HG03439 (cell line): Measurements from ENCODE around the gene CEP85.

Source experiments
- ATAC-seq: cut with Tn5 transposase; IDR thresholded peaks from one replicate; pipeline ENCODE4 v1.9.1; 2021; ENCODE audit warnings: mild to moderate bottlenecking, moderate library complexity; ENCODE audit not compliant: unreplicated experiment

The CEP85 gene

DNA sequence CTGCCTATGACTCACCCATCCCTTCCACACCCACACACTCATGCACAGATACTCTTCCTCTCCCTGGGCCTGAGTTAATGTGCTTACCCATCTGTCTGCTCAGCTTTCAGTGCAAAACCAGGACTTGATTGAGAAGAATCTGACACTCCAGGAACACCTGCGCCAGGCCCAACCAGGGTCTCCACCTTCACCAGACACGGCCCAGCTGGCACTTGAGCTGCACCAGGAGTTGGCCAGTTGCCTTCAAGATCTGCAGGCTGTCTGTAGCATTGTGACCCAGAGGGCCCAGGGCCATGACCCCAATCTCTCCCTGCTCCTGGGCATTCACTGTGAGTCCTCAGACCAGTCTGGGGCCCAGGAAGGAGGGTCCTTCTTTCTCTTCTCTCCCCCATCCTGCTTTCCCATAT, 42.4 kb downstream of the CEP85 start:
- no peak for ATAC-seq

DNA sequence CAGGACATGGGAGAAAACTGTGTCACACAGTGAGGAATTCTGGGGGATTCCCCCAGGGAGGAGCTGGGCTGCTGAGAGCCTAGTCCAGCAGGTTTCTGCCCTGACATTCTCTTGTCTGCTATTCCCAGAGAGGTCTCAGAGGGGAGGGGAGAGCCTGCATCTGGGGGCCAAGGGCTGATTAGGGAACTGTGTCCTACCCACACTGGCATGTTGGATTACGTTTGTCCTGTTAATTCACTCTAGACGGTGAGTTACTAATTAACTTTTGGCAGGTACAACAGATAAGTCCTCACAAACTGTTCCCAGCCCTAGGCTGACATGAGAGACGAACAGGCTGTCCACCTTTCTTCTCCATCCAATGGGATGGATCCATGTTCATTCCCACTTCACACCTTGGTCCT, 43.3 kb downstream of the CEP85 start:
- ATAC-seq, result no peak

GRCh38 chr1:26277719-26278118, 43.7 kb downstream of the CEP85 start:
- no peak for ATAC-seq

- ATAC-seq, result no peak
Observed at GRCh38 chr1:26278303-26278702, 44.3 kb downstream of the CEP85 start.

- ATAC-seq, result no peak
Observed at GRCh38 chr1:26278724-26279455, 44.9 kb downstream of the CEP85 start.

- ATAC-seq, result peak; percentile 62
Observed at GRCh38 chr1:26279456-26280332, 45.7 kb downstream of the CEP85 start, which contains the start of gene SH3BGRL3. Gene SH3BGRL3 (plus strand): TSS chr1:26280086. CDS start chr1:26280156, 70 bp downstream.

GRCh38 chr1:26280333-26281042, 46.5 kb downstream of the CEP85 start:
- ATAC-seq, result no peak

DNA sequence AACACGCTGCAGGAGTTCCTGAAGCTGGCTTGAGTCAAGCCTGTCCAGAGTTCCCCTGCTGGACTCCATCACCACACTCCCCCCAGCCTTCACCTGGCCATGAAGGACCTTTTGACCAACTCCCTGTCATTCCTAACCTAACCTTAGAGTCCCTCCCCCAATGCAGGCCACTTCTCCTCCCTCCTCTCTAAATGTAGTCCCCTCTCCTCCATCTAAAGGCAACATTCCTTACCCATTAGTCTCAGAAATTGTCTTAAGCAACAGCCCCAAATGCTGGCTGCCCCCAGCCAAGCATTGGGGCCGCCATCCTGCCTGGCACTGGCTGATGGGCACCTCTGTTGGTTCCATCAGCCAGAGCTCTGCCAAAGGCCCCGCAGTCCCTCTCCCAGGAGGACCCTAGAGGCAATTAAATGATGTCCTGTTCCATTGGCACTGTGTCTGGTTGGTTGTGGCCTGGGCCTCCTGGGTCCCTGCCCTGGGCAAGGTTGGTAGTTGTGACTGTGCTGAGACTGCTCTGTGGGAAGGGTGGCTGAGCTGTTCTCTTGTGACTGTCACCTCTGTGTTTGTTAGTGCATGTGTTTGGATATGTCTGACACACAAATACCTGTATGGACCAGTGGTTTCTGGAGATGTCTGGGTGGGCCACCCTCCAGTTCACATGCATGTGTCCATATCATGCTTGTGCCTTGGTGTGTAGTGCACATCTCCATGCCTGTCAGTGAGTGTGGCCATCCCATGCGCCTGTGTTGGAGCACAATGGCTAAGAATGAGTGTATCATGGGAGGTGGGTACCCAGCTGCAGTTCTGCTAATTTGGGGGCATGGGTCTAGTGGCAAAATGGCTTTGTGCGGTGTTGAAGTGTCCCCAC, 47.3 kb downstream of the CEP85 start:
- ATAC-seq, result no peak

DNA sequence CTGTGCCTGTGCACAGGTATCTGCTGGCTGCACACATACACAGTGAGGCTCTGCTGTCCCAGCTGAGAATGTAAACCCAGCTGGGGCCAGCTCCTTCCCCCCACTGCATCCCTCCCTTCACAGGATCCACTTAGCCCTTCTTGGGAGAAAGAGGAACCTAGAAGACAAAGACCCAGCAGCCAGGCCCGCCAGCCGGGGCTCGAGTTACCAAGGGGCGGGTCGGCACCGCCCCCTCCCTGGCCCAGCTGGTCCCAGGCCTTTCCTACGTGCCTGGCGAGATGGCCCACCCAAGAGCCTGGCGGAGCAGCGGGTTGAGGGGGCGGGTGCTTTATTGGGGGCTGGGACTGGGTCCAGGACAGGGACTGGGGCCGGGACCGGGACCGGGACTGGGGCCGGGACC, 48.0 kb downstream of the CEP85 start:
- no peak for ATAC-seq

DNA sequence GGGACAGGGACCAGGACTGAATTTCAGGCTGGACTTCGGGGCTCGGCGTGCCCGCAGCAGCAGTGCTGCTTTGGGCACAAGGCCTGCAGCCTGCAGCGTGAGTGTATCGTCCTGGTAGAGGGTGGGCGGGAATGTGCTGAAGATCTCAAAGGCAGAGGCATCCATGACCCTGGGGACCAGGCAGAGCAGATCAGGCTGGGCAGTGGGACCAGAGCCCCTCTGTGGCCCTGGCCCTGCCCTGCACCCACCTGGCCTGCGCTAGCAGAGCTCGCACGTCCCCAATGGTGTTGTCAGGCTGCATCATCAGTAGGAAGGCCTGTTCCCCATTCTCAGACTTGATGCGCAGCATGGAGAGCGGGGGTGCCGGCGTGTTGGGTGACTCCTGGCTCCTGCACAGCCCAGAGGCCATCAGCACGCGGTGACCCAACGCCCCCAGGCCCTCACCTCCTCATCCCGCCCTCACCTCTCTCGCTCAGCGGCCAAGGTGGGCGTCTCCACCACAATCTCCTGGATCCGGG, 48.5 kb downstream of the CEP85 start:
- ATAC-seq, result no peak

DNA sequence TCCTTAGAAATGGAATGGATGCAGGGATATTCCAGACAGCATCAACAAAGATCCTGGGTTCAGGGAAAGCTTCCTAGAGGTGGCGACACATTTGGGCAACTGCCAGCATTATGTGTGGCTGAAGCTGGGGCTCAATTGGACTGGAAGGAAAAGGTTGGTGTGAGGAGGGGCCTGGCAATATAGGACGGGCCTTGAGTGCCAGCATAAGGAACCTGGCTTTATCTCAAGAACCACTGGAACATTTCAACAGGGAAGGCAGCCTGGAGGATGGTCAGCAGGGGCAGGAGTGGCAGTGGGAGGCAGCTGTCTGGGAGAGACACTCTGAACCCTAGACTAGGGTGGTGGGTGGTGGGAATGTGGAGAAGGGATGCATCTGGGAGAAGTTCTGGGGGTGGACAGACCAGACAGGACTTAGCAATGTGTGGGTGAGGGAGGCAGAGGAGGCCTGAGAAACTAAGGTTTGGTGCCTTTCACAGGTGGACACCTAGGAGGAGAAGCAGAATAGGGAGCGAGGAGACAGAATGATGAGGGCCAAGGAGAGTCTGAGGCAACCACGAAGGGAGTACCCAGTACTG, 49.4 kb downstream of the CEP85 start:
- no peak for ATAC-seq

DNA sequence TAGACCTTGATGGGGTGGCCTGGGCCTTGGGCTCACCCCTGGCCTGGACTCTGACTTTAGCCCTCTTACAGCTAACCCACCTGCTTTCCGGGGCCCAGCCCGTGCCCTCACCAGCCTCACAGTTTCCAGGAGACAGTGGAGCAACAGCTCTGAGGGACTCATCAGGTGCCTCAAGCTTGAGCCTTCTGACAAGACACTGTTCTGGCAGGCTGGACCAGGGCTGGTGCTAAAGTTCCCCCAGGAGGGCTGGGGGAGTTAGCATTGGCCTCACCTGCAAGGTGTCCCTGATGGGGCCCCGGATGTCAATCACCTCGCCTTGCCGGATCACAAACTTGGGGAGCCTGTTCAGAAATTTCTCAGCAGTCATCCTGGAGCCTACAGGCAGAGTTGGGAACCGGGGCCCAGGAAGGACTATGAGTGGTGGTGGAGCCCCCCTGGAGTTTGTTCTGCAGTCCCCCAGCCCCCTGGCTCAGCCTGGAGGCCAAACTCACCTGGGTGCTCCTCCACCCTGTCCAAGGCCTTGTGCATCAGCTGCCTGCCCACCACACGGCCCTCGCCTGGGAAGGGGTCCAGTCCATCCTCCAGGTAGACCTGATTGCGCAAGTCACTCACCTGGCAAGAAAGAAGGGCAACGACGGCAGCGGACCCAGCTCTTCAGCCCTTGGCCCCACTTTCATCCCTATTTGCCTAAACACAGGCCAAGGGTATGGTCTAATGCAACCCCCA, 50.0 kb downstream of the CEP85 start:
- ATAC-seq, result no peak

DNA sequence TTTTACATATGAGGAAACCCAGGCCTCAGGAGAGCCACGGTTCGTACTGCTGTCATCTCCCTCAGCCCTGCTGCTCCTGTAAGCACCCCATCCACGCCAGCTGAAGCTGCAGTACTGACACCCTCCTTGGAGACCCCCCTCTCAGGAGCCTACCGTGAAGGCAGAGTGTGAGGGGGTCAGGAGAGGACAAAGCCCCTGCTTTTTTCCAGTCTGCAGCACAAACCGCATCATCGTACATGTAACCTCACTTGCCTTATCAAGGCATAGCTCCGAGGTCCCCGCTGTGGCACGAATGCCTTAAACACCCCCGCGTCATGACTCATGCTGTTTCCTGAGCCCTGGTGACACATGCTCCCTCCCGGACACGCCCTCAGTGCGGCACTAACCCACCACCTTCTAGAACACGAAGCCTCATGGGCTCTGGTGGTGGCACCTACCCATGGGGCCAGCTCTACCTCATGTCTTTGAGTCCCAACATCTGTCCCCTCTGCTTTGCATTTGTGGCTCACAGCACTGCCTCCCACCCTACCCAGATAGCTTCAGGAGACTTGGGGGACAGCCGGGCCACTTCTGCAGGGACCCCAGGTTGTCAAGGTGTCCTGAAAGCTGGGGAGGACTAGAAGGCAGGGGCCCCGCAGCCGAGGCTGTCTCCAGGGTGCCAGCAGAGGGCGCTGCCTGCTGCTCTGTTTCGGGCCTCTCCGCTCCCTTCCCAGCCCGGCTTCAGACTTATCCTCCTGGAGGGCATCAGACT, 50.8 kb downstream of the CEP85 start:
- ATAC-seq, result peak; percentile 37

DNA sequence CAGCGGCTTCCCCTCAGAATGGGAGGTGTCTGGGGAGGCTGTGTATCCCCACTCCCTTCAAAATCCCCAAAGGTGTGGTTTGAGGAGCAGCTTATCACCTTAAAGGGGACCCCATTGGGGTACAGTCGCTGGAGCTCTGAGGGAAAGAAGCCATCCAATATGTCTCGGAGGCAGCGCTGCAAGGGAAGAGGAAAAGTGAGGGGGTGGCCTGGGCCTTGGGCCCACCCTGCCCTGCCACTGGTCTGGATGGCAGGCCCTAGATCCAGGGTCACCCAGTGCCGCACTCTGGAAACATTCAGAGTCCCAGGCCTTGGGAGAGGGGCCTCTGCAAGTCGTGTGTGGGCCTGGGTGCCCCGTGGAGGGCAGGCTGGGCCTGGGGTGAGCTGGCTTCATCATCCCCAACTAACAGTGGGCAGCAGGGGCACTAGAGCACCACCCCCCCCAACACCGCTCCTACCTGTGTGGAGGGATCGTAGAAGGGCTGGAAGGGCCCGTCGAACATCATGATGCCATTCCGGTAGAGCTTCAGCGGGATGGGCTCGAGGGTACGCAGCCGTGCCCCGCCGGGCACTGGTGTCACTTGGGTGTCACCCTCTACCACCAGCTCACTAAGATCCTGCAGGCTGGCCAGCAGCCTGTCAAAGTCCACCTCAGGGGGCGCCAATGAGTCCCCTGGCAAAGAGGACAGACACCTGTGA, 51.5 kb downstream of the CEP85 start:
- ATAC-seq, result no peak

- ATAC-seq, result no peak
Observed at GRCh38 chr1:26286064-26286416, 52.0 kb downstream of the CEP85 start.

- no peak for ATAC-seq
Observed at GRCh38 chr1:26287033-26287711, 53.2 kb downstream of the CEP85 start.

DNA sequence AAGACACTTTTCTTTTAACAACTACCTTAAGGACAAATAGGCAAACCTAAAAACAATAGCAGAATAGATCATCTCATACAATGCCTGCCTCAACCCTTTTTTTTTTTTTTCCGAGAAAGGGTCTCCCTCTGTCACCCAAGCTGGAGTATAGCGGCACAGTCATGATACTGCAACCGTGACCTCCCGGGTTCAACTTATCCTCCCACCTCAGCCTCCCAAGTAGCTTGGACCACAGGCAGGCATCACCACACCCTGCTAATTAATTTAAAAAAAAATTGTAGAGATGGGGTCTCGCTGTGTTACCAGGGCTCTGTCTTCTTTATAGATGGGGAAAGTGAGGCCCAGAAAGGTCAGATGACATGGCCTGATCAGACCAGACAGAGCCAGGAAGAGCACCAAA, 53.8 kb downstream of the CEP85 start:
- ATAC-seq, result no peak
